Measurements from ENCODE around the gene R3HCC1L.

R3HCC1L gene

DNA sequence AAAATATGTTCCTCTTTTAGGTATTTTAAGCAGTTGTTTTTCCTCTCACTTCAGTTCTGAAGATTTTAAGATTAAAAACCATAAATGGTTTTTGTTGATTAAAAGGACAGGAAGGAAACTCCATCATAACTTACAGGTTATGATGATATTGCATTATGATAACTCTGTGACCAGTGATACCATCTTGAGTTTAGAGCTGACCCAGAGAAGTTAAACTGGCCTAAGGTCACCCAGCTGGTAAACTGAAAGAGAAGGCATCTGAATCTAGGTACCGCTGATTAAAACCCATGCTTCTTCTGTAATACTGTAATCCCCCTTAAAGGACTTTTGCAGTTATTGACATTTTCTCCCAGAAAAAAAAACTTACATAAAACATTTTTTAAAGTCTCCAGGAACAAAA, 103.9 kb downstream of the R3HCC1L start:
- DNase-seq, result no peak

DNA sequence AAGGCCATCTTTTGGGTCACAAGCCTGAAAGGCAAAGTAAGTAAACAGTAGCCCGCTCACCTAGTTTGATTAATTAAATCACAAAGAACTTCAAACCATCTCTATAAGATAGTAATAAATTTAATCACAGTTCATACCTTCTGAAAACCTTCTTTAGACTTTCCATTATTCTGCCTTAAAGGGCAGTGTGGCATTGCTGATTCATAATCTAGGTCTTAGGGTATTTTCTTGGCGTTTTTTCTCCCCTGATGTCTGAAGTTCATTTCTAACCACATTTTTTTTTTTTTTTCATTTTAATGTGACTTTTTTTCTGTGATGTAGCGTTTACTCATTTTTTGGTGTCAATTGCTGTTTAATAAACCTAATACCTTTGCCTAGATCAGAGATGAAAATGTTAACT, 106.1 kb downstream of the R3HCC1L start:
- no peak for DNase-seq

DNA sequence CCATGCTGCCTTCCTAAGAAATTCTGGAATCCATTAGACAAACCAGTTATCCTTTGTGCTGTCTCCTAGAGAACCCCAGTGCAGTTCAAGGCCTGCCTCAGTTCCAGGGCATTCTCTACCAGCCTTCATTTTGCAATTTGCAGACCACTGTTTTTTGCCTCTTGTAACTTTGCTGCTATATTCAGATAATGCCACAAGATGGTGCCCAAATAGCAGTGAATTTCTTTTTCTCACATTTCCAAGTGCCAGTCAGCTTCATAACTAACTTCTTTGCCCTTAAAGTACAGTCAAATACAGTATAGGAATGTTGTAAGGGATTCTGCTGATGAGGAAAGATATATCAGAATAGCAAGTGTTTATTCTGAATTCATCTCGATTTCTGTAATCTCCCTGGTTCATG, 108.4 kb downstream of the R3HCC1L start:
- no peak for DNase-seq

DNA sequence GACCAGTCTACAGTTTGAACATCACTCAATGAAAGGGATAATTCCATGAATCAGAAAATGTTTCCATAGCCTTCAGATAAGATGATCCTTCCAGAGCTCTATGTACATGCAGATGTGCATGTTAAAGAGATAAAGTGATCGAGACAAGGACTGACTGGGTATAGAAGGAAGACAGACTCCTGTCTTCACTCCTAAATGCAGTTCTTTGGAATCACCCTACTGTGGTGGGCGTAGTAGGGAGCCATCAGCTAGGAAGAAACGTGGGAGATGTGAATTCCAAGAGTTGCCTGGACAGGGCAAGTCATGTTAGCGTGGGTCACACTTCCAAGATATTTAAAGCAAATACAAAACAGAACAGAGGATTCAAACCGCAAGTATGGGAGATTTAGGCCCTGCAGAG, 109.7 kb downstream of the R3HCC1L start:
- no peak for DNase-seq

DNA sequence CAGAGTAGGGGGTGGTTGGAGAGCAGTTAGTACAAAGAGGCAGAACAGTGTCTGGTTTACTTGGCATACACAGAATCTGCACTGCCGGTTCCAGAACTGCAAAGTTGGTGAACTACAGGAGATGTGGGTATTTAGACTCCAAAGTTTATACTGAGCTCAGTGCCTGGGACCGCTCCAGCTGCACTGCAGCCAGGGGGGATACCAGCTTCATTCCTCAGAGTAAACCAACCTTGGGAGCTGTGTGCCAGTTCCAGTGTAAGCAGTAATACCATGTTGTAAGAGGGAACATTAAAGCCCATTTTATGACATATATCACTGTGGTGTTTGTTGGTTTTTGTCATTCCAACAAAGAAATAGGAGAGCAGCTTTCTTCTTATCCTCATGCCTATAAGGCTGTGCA, 110.1 kb downstream of the R3HCC1L start:
- DNase-seq, result no peak

DNA sequence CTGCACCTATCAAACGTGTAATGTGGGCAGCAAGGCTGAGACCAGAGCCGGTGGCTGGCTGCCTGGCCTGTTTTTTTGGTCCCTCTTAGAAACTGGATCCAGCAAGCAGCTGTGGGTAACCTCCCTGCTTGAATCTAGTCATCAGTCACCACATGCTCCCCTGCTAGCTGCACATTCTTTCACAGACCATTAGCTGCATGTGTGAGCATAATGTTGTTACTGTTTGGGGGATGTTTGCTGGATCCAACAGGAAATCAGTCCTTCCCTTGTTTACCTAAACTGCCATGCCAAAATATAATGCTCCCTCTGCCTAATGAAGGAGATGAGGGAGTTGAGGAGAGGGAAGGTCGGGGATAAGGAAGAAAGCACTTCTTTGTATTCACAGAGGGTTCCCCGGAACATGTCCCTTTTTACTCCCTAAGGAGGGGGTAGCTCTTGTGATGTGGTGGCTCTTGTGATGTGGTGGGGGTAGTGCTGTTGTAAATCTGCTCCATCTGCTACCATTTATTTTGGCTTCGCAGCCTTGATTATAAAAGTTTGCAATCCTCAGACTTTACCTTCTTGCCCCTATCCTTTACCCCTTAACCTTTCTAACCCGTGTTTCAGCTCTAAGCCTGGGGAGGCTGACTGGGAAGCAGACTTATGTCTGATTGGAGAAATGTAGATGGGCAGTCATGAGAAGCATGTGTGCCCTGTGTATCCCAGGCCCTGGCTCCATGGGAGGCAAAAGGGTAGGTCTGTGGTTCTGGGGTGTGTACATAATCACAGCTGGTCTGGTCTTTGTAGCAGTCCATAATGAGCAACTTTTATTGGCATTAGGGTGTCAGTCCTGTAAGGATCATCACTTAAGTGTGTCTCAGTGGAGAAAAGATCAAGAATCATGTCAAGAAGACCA, 112.7 kb downstream of the R3HCC1L start:
- DNase-seq, result no peak

DNA sequence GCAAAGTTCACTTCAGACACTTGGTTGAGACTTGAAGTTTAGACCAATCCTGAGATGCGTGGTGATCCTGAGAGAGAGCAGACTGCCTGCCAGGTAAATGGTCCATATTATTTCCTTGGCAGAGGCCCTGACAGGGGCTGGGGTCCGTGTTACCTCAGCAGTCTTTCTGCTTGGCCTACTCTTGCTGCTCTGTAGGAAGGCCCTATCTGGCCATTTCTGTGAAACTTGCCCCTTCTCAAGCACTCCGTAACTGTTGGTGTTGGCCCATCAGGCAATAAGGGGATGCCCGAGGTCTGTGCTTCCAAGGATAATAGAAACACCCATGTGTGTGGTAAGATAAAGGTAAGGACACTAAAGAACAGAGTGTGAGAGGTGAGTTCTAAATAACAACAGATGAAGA, 113.6 kb downstream of the R3HCC1L start:
- DNase-seq, result no peak

DNA sequence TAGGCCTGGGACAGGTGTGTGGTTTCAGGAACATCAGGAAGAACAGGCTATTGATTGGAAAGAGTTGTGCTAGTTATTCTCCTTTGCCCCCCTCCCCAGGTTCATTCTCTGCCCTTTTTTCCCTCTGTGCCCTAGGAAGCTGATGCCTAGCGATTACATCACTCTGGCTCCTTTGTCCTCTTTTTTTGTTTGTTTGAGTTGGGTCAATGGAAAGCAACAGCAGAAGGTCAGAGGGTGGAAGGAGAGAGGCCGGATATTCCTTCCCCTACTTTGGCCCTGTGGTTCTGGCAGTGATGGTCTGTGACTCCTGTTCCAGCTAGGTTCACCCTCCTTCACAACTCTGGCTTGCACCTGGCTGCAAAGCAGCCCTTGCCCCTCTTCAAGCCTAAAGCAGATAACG, 114.7 kb downstream of the R3HCC1L start:
- no peak for DNase-seq

DNA sequence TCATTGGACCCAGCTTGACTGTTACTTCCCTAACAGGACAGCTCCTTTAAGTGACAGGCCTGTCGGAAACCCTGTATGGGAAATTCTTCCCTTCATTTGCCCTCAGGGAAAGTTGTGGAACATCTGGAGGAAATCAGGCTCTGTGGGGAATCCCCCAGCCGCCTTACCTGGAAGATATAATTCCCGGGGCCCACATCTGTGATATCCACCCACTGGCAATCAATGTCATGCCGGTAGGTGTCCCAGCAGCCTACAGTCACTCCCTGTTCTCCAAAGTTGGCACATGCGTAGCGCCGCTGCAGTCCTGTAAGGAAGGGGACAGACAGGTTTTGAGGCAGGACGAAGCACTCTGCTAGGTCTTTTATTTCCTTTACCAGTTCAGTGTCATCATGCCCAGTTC, 116.9 kb downstream of the R3HCC1L start:
- DNase-seq, result no peak

DNA sequence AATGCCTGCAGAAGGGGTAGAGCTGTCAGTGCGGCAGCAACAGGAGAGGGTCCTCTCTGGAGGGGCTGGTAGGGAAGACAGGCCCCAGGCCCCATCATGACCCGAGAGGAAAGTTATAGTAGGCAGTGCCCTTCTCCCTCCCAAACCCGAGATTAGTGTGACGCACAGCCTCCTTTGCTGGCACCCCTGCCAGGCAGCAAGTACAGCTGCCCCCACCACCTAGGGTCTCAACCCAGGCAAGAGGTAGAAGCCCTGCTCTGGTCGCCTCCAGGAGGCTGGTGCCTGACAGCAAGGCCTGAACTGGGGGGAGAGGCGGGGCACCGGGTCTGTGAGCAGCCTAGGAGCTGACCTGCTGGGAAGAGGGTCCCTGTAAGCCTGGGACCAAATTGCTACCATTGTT, 118.0 kb downstream of the R3HCC1L start:
- no peak for DNase-seq

DNA sequence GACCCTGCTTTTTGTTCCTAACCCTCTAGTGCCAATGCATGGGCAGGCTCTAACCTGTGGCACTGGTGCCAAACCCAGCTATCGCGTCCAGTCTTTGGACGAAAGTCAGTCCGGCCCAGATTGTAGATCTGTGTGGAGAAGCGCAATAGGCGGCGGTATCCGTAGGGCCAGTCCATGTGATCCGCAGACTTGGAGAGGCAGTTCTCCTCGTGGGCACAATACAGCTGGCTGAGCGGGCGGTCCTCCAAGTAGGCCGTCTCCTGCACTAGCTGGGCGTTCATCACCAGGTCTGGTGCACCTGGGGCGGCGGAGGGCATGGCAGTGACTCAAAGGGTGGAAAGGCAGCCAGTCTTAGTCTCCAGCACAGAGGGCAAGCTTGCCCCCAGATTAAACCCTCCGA, 119.0 kb downstream of the R3HCC1L start:
- no peak for DNase-seq

DNA sequence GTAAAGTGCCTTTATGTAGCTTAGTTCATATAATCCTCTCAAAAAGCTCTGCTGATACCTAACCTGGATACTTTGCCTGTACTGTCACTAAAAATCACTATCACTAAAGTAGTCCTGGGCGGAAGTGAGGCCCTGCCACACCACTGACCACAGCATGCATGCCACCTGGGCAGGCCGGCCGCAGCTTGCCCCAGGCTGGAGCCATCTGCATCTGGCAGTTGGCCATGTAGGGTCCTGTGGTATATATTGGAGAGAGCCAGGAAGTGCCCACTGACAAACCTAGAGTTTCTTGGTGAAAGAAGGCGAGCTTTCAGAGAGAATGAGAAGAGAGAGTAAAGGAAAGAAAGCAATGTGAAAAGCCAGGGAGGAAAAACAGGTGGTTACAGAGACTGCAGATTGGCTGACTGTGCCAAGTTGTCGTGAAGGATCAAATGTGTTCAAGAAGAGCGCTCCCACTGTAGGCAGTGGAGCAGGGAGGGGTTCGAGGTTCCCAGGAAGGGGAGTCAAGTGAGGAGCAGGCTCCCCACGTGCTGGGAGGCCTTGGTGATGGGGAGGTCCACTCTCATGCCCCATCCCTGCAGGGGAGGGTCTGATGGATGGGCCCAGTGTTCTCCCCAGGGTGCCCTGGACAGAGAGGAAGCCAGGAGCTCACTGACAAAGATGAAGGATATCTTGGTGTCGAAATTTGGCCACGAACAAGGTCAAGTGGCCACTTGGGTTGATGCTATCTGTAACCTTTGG, 119.9 kb downstream of the R3HCC1L start:
- DNase-seq, result no peak

DNA sequence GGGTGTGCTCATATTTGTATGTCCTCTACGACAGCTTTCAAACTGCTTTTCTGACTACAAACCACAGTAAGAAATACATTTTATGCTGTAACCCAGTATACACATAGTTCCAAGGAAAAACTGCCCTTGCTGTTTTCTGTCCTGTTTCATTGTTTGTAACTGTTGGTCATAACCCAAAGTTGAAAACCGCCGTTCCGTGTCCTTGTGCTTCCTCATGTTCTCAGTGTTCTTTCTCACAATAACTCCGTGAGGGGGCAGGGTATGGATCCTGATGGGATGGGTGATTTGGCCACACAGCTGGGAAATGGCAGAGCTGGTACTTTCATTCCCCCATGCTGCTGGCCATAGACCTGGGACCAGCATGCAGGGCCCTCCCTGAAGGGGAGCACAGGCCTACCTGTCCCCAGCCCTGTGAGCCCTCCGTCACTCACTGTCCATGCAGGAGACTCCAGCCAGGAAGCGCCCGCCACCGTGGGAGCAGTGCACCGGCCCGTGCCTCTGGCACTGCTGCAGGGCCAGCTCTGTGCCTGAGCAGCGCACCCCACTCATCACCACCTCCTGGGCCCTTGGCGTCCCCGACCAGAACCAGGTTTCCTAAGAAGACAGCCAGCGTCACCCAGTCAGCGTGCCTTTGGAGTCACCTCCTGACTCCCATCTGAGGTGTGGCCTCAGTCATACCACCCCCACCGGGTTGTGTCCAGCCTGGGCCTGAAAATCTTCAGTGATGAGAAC, 120.9 kb downstream of the R3HCC1L start:
- no peak for DNase-seq

DNA sequence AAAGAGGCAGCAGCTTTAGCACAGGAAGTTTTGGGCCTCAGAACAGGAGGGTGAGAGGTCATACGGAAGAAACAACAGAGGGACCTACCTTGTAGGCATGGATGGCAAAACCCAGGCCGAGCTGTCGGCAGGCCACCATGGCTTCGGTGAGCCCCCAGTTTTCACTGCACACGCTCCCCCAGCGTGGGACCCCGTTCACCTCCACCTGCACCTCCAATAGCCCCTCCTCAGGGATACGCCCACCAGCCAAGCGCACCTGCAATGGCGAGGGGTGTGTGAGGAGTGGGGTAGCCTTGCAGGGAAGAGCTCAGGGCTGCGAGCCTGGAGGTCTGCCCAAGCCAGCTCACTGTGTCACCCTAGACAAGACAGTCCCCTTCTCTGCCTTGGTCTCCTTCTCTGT, 122.2 kb downstream of the R3HCC1L start:
- DNase-seq, result no peak

DNA sequence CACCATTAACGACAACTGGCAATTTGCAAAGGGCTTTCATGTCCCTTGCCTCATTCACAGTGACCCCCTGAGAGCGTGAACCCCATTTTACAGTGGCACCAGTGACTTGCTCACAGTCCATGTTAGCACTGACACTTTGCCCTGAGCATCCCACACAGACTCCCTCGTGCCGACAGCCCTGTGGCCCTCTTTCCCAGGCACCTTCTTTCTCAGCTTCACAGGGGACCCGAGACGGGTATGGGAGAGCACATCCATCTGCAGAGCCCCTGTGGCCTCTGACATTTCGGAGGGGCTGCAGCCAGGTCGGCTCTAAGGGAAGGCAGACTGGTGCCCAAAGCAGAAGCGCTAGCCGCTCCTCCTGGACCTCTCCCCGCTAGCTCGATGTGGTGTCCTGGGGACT, 122.7 kb downstream of the R3HCC1L start:
- no peak for DNase-seq

DNA sequence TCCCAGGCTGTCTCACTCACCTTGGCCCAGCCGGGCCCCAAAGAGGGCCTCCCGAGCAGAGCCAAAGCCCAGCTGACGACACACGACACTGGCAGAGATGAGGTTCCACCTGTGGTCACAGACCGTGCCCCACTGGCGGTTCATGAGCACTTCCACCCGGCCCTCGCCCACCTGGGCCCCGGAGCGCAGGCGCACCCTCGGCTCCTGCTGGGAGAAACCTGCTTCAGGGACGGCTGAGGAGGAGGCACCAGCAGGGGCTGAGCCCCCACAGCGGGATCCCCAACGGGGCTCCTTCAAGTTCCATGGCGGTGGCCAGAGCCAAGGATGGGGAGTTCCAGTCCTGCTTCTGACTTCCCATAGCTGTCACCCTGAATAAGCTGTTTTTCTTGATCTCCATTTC, 123.5 kb downstream of the R3HCC1L start:
- no peak for DNase-seq

DNA sequence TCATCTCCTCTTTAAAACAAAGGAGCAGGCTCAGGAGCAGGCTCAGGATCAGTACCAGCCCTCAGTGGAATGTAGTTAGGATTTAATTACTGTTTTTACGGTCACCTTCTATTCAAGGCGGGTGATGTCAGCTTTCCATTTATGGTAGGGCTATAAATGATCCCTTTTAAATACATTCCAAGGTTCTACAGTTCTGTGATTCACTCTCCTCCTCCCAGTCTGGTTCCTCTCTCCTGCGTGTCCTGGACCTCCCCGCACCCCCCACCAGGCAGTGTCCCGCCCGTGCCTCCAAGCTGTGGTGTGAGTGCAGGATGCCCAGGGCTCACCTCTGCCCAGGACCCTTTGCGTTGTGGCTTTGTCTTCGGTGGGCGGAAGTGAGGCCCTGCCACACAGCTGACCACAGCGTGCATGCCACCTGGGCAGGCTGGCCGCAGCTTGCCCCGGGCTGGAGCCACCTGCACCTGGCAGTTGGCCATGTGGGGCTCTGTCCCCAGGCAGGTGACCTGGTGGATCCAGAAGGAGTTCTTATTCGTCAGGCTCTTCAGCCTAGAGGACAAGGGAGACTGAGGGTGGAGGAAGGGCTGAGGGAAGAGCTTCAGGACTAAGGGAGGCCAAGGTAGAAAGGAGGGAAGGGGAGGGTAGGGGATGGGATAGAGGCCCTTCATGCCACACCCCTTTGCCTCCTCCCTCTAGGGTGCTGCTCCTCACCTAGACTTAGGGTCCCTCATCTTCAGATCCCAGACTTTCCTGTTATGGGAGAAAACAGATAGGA, 124.4 kb downstream of the R3HCC1L start:
- no peak for DNase-seq

DNA sequence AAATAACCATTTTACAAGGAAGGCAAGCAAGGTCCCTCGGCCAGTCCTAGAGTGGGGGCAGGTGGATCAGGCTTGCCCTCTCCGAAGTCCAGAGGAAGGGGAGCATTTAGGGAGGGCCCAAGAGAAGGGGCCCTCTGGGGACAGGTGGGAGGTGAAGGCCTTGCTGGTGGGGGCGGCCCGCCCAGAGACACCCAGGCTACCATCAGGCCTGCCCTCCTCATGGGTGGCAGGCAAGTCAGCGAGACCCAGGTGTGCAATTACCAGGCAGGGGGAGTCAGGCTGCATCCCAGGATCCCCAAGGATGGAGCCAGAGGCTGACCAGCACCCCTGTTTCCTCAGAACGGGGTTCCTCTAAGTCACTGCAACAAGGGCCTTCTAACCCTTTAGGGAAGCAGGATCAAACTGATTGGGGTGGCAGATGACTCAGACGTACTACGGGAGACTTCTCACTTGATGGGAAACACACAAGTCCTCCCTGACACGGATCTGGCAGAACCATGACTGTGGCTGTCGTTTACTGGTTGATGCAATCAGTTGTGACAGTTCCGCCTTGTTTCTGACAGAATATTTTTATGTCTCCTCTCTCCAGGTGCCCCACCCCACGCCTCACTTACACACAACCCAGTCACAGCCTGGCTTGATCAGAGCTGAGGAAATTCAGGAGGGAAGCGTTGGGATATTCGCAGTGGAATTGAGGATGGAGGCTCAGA, 125.3 kb downstream of the R3HCC1L start:
- no peak for DNase-seq

DNA sequence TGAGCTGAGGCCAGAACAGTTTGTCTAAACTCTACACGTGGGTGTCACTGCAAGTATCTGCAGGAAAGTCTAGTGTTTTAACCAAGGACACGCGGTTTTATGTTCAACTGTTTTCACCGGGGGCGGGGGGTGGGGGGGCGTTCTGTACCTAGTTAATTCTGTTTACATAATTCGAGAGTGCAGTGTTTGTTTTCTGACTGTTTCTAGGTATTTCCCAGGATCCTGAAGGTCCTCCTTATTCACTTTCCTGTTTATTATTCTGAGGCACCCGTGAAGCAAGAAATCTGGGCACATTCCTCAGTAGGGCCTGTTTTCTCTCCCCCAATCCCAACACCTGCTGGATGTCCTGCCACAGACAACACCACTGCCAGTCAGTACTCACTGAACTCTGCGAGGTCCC, 125.9 kb downstream of the R3HCC1L start:
- no peak for DNase-seq

DNA sequence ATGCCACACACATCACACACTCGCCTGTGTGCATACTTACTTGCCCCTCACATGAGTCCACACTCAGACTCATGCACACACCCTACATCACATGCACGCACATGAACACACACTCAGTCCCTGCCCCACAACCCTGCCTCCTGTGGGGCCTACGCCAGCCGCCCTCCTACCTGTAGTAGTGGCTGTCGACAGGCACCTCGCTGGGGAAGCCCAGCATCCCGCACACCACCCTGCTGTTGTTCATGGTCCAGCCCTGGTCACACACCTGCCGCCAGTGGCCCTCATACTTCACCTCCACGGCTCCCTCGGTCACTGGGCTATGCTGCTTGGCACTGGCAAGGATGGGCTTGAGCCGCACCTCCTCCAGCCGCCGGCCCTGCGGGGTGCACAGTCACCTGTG, 126.3 kb downstream of the R3HCC1L start:
- no peak for DNase-seq

DNA sequence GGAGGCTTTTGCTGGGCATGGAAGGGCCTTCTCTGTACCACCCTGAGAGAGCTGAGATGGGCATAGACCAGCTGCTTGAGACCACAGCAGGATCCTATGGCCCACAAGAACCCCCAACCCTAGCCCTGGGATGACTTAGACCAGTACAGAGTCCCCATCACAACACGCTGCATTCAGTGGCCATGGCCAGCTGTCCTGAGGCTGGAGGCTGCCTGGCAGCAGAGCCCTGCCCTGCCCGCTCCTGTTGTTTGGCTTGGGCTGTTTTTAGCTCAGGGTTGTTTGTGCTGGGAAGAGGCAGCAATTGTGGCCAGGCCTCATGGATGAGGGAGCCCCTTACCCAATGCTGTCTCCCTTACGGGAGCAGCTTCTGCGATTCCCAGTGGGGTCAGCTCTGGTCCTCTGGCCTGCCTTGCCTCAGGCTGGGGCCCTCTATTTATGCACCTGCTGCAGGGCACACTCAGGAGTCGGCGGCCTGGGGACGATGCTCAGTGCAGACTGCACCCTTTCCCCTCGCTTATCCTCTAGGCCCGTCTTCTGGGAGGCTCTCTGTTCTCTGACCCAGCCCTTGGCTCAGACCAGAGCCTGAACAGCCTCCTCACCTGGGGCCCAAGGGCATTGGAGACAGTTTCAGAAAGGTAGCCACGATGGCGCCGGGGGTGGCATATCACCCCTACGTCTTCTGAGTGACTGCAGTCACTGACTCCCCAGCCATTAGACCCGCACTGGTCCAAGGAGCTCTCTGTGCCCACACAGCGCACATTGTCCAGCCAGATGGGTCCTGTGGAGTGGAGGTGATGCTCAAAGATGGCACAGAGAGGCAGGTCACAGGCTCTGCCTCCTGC, 127.2 kb downstream of the R3HCC1L start:
- no peak for DNase-seq

All from activated CD4-positive, alpha-beta T cell treated with anti-CD3 and anti-CD28 coated beads, Interleukin-2, amount 50 U/mL, for 4 hours (primary cell).